Fibroblast of lung (primary cell): ENCODE data around the gene AADACL3. TPM values are rescaled to one million over a fixed set of nuclear protein-coding genes. Genes with fewer than 3 reads are reported as not detected.

Experiments used
- DNase-seq, 2 donors: peaks; one replicate each; pipeline versions ENCODE4 v3.0.0 to v3.0.0-alpha.2; 2010; ENCODE audit warnings: low read depth in 2 of 2
- H2AFZ ChIP-seq: 2 replicates; pipeline ENCODE4 v1.5.1; 2012; ENCODE audit warnings: low read length, control low read depth, inconsistent platforms
- H3K27ac ChIP-seq: 2 replicates; pipeline ENCODE4 v1.5.1; 2011; ENCODE audit warnings: low read length, control low read depth; ENCODE audit not compliant: insufficient read depth
- H3K27me3 ChIP-seq: 2 replicates; pipeline ENCODE4 v1.5.1; 2011; ENCODE audit warnings: mild to moderate bottlenecking, low read length; ENCODE audit not compliant: control insufficient read depth, insufficient read depth
- H3K36me3 ChIP-seq: 2 replicates; pipeline ENCODE4 v1.5.1; 2011; ENCODE audit warnings: low read length; ENCODE audit not compliant: control insufficient read depth, insufficient read depth
- H3K4me1 ChIP-seq: 2 replicates; pipeline ENCODE4 v1.5.1; 2011; ENCODE audit warnings: low read length; ENCODE audit not compliant: control insufficient read depth, insufficient read depth; ENCODE audit errors: extremely low read depth
- H3K4me2 ChIP-seq: 2 replicates; pipeline ENCODE4 v1.5.1; 2011; ENCODE audit warnings: low read length, control low read depth; ENCODE audit not compliant: insufficient read depth; ENCODE audit errors: extremely low read depth
- H3K4me3 ChIP-seq, 4 experiments: fragments of 200-600 bp in 1 of 4; sonication (generic) in 1 of 4; replicated peaks in 1 of 4; 2 replicates each; pipeline ENCODE4 v1.5.1; 2011 to 2016; ENCODE audit warnings: low read length in 4 of 4, low read depth in 3 of 4, mild to moderate bottlenecking in 3 of 4, control low read depth in 2 of 4, inconsistent platforms in 1 of 4, mixed read lengths in 1 of 4; ENCODE audit not compliant: insufficient read depth in 1 of 4; ENCODE audit errors: control extremely low read depth in 1 of 4
- H3K79me2 ChIP-seq: 2 replicates; pipeline ENCODE4 v1.5.1; 2012; ENCODE audit warnings: mild to moderate bottlenecking, low read length, inconsistent platforms; ENCODE audit not compliant: control insufficient read depth, insufficient read depth
- H3K9ac ChIP-seq: 2 replicates; pipeline ENCODE4 v1.5.1; 2011; ENCODE audit warnings: mild to moderate bottlenecking, low read length, control low read depth; ENCODE audit not compliant: insufficient read depth
- H3K9me3 ChIP-seq: 2 replicates; pipeline ENCODE4 v1.5.1; 2012; ENCODE audit warnings: low read depth, low read length; ENCODE audit not compliant: control insufficient read depth, insufficient read depth
- H4K20me1 ChIP-seq: 2 replicates; pipeline ENCODE4 v1.5.1; 2011; ENCODE audit warnings: low read length; ENCODE audit not compliant: control insufficient read depth, insufficient read depth; ENCODE audit errors: extremely low read depth
- CTCF ChIP-seq, 2 donors: IDR thresholded peaks in 1 of 2; conservative IDR thresholded peaks in 1 of 2; 1 replicate in 1 of 2; 2 replicates in 1 of 2; pipeline ENCODE4 v1.5.1; 2011 to 2012; ENCODE audit warnings: low read length in 2 of 2, control low read depth in 1 of 2, inconsistent platforms in 1 of 2, low read depth in 1 of 2, mild to moderate bottlenecking in 1 of 2
- EZH2 ChIP-seq: IDR thresholded peaks from 2 replicates; pipeline ENCODE4 v1.5.1; 2012; ENCODE audit warnings: low read length, control low read depth, mild to moderate bottlenecking; ENCODE audit errors: missing control alignments
- polyA plus RNA-seq, 2 donors: library from polyadenylated mRNA; depleted of rRNA in 1 of 2; stranded (reverse) in 1 of 2; unstranded in 1 of 2; fragments of >200 nt; gene quantifications; 2 replicates each; pipeline ENCODE4 v1.2.1, GENCODE V29; 2011 to 2012; ENCODE audit warnings: missing spikeins in 1 of 2
- total RNA-seq: library from RNA; depleted of rRNA; stranded (reverse); fragments of >200 nt; gene quantifications from 2 replicates; pipeline ENCODE4 v1.2.1, GENCODE V29; 2014

Gene AADACL3
- total and polyA plus RNA-seq, 2 donors (not counting 1 experiment from before 2014, with no cell fraction given): not detected

DNA sequence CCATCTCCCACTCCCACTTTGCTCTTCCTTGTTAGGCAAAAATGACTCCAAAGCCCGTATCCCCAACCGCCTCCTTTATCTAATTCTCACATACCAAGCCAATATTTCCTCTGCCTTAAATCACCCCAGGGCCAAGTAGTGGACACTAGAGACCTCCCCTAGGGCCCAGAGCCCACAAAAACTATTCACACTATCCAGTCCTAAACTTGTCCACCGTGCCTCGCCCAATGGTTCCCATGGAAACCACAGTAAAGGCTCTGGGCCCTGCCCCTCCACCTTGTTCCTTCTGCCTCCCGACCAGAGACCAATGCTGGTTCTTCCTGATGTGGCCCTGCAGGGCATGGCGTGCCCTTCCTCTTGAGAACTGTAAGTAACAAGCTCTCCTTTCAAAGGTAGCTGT lies 41.9 kb downstream of the AADACL3 start:
- H2AFZ ChIP-seq: no peak overlapping the region

DNA sequence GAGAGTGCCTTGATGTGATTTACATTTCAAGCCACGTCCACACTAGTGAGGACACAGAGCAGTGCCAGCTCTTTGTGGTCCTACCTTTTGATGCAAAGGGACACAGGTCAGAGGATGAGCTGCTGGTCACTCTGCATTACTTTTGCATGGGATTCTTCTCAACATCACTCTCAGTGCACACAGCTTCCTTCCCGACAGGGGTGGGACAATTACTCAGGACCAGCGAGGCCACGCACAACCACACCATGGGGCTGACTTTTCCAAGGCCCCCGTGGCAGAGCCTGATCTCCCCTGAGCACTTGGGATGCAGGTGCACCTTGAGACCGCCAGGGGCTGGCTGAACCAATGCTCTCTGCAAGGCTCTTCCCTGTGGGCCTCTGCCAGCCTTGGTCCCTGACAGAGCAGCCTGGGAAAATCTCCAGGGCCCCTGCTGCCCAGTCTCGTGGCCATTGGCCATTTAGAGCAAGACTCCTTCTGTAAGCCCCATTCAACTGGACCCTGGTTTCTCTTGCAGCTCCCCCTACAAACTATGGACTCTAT lies 44.4 kb downstream of the AADACL3 start:
- H2AFZ ChIP-seq: no peak overlapping the region
- no peak overlapping the region for H3K27ac ChIP-seq
- H3K9me3 ChIP-seq: no peaks in the 10 kb centered on the region
- TF ChIP-seq CTCF (conservative IDR thresholded peaks at IDR 0.05 in 1 of 2, IDR thresholded peaks at IDR 0.05 in 1 of 2; ENCODE audit: low read depth in 1 of 2, low read length in 2 of 2) (no peak), EZH2 (no peak)
- no peak for DNase-seq
- no peaks in the 10 kb centered on the region for H3K79me2 ChIP-seq
- no peaks in the 10 kb centered on the region for H4K20me1 ChIP-seq
- H3K4me3 ChIP-seq: no peak overlapping the region
- H3K4me2 ChIP-seq: no peak overlapping the region
- no peaks in the 10 kb centered on the region for H3K4me1 ChIP-seq
- H3K27me3 ChIP-seq: no peaks in the 10 kb centered on the region
- no peaks in the 10 kb centered on the region for H3K36me3 ChIP-seq
- H3K9ac ChIP-seq: no peak overlapping the region

More for the DNA sequence above, 41.9 kb downstream of the AADACL3 start:
- Histone ChIP-seq H3K4me2 (no peak overlapping the region), H3K9ac (no peak overlapping the region), H3K4me3 (no peak overlapping the region), H3K27ac (no peak overlapping the region), H3K36me3 (no peaks in the 10 kb centered on the region), H4K20me1 (no peaks in the 10 kb centered on the region), H3K27me3 (no peaks in the 10 kb centered on the region), H3K9me3 (no peaks in the 10 kb centered on the region), H3K4me1 (no peaks in the 10 kb centered on the region), H3K79me2 (no peaks in the 10 kb centered on the region)
- TF ChIP-seq EZH2 (no peak), CTCF (conservative IDR thresholded peaks at IDR 0.05 in 1 of 2, IDR thresholded peaks at IDR 0.05 in 1 of 2; ENCODE audit: low read depth in 1 of 2, low read length in 2 of 2) (no peak)
- no peak for DNase-seq

GRCh38 chr1:12761781-12762180 lies 45.9 kb downstream of the AADACL3 start:
- no peak for TF ChIP-seq EZH2
- no peak overlapping the region for H3K4me2 ChIP-seq
- no peaks in the 10 kb centered on the region for H3K36me3 ChIP-seq
- H3K27me3 ChIP-seq: no peaks in the 10 kb centered on the region
- no peak overlapping the region for H3K9ac ChIP-seq
- no peaks in the 10 kb centered on the region for H3K79me2 ChIP-seq
- no peaks in the 10 kb centered on the region for H3K9me3 ChIP-seq
- H2AFZ ChIP-seq: no peak overlapping the region
- no peak overlapping the region for H3K27ac ChIP-seq
- no peaks in the 10 kb centered on the region for H4K20me1 ChIP-seq
- H3K4me3 ChIP-seq: no peak overlapping the region
- DNase-seq: no peak
- no peaks in the 10 kb centered on the region for H3K4me1 ChIP-seq
